ENCODE results near the gene PDE4B.

PDE4B gene

DNA sequence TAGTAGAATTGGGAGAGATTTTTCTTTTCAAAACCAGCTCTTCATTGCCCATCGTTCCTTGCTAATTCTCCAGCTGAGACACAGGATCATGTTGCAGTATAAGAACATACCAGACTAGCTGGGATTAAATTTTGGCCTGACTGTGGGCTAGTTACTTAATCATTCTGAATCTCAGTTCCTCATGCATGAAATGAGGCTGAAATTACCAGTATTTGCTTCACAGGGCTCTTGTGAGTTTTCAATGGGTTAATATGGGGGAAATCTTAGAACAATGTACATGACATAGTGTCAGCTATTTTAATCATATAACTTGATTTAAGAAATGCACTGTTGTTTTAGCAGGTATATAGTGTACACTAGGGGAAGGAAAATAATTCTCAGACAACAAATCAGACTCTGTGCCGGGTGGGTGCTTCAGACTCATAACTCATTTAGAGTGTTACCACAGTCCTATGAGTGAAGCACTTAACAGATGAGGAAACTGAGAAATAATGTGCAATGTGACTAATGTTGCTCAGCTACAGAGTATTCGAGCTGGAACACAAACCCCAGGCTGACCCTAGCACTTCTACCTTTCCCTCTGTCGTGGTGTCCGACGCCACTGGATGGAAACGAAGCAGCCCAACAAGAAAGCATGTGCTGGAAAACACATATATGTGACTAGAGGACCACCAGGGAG is 603.7 kb downstream of the PDE4B start:
- DNase-seq (ENCODE audit: low read depth): no peak
- TF ChIP-seq, protein P1, sequence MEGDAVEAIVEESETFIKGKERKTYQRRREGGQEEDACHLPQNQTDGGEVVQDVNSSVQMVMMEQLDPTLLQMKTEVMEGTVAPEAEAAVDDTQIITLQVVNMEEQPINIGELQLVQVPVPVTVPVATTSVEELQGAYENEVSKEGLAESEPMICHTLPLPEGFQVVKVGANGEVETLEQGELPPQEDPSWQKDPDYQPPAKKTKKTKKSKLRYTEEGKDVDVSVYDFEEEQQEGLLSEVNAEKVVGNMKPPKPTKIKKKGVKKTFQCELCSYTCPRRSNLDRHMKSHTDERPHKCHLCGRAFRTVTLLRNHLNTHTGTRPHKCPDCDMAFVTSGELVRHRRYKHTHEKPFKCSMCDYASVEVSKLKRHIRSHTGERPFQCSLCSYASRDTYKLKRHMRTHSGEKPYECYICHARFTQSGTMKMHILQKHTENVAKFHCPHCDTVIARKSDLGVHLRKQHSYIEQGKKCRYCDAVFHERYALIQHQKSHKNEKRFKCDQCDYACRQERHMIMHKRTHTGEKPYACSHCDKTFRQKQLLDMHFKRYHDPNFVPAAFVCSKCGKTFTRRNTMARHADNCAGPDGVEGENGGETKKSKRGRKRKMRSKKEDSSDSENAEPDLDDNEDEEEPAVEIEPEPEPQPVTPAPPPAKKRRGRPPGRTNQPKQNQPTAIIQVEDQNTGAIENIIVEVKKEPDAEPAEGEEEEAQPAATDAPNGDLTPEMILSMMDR (IDR thresholded peaks at IDR 0.05; ENCODE audit: control insufficient read depth, insufficient read depth, low read depth, low read length, missing control alignments): no peak
- H3K4me3 ChIP-seq (ENCODE audit: control insufficient read depth, low read depth, low read length): no peak overlapping the region

GRCh38 chr1:66397192-66397591 is 604.5 kb downstream of the PDE4B start:
- DNase-seq (ENCODE audit: low read depth): no peak
- no peak overlapping the region for H3K4me3 ChIP-seq (ENCODE audit: control insufficient read depth, low read depth, low read length)
- TF ChIP-seq, protein P1 (IDR thresholded peaks at IDR 0.05; ENCODE audit: control insufficient read depth, insufficient read depth, low read depth, low read length, missing control alignments): no peak

DNA sequence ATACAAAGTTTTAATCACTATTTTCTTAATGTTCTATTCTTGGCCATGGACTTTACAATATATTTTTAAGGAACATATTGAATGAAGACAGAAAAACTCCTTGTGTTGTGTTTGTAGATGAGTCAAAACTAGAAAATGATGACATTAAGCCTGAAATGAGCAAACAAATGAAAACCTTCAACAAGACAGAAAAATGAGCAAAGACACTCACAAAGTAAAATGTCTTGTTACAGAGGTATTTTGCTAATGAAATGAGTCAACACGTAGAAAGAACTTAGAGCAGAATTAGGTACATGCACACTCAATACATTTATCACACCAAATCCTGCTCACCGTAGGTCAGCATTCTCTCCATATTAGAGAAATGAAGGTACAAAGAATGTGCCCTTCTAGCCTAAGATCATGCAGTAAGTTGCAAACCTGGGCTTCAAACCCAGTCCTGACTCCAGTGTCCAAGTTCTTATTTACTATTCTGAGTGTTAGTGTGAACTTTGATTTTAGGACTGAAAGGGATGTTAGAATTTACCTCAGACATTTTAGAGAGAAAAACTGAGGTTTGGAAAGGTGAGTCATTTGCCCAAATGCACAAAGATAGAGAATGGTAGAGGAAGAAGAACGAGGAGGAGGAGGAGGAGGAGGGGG is 607.3 kb downstream of the PDE4B start:
- TF ChIP-seq, protein P1 (IDR thresholded peaks at IDR 0.05; ENCODE audit: control insufficient read depth, insufficient read depth, low read depth, low read length, missing control alignments): no peak
- DNase-seq (ENCODE audit: low read depth): no peak
- H3K4me3 ChIP-seq (ENCODE audit: control insufficient read depth, low read depth, low read length): no peak overlapping the region

GRCh38 chr1:66400660-66401059 is 608.0 kb downstream of the PDE4B start:
- TF ChIP-seq, protein P1 (IDR thresholded peaks at IDR 0.05; ENCODE audit: control insufficient read depth, insufficient read depth, low read depth, low read length, missing control alignments): no peak
- no peak for DNase-seq (ENCODE audit: low read depth)
- no peak overlapping the region for H3K4me3 ChIP-seq (ENCODE audit: control insufficient read depth, low read depth, low read length)

GRCh38 chr1:66401244-66401643 is 608.5 kb downstream of the PDE4B start:
- DNase-seq (ENCODE audit: low read depth): no peak
- no peak overlapping the region for H3K4me3 ChIP-seq (ENCODE audit: control insufficient read depth, low read depth, low read length)
- TF ChIP-seq, protein P1 (IDR thresholded peaks at IDR 0.05; ENCODE audit: control insufficient read depth, insufficient read depth, low read depth, low read length, missing control alignments): no peak

DNA sequence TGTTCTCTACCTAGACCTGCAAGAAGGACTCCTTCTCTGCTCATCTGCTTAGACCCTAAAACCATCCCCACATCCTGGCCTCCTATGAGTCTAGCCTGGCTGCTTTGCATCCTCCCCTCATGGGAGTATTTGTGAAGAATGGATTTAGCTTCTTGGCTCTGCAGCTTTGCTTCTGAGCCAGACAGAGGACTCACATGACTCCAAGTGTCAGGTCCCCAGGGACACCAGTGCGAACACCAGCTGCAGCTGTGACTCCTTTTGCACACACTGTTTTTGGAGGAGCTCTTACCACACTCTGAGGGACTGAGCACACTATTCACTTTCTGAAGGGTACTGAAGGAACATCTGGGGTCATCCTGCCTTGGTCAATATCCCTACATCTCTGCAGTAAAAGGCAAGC is 609.5 kb downstream of the PDE4B start:
- TF ChIP-seq, protein P1 (IDR thresholded peaks at IDR 0.05; ENCODE audit: control insufficient read depth, insufficient read depth, low read depth, low read length, missing control alignments): no peak
- H3K4me3 ChIP-seq (ENCODE audit: control insufficient read depth, low read depth, low read length): no peak overlapping the region
- DNase-seq (ENCODE audit: low read depth): no peak

All from AG09309 (cell line).